GM19455 (cell line): Measurements from ENCODE around the gene ZNF442.
"Not testable (repeated sequence)": the region's sequence is repeated elsewhere in the genome, so short reads cannot be mapped to it uniquely, and the experiment has no call there.

ENCODE experiments used
- ATAC-seq: cut with Tn5 transposase; IDR thresholded peaks from one replicate; pipeline ENCODE4 v1.9.1; 2021; ENCODE audit not compliant: unreplicated experiment

The ZNF442 gene

GRCh38 chr19:12365236-12366162, at the start of gene ZNF442:
Gene ZNF442, minus strand, starts transcription at chr19:12365683. Its CDS starts 2,052 bp downstream, at chr19:12363631.
- ATAC-seq, result peak; percentile 95

- ATAC-seq, result no peak
Observed at GRCh38 chr19:12411893-12412292, 46.4 kb upstream of the ZNF442 start.

DNA sequence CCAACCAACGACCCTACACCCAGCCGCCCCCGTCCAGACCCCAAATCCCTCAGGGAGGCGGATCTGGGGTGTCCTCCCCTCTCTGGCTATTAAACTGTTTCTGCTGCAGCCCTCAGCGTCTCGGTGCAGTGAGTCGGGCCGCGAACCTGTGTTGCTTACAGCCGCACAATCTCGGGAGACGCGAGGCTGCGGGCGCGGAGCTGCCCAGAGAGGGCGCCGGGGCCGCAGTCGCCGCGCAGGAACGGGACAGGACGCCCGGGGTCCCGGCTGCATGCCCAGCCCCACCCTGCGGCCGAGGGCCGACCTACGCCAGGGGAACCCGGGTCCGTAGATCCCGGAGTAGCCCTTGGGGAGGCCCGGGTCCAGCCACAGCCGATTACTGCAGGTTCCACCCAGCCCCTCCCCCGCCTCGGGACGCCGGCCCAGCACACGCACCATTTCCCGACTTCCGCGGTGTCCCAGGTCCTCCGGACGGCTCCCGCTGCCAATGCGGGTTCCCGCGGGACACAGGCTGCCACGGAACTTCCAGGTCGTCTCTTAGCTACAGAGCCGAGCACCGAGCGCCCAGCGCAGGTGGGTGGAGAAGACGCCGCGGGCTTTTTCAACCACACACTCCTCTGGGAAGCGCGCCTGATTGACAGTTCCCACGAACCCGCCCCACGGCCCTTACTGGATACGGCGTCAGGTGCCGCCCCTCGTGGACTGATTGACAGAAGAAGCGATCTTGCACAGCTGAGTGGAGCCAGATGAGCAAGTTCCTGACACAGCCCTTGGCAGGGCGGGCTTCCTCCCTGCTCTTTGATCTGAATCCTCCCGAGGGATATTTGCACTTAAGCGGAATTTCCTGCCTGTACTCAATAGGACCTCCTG, 35.4 kb upstream of the ZNF442 start, which contains the start of gene ZNF799:
Gene ZNF799, minus strand, starts transcription at position 639 of the 870 bp plus-strand sequence. Its CDS starts 201 bp downstream, at position 438.
- peak; percentile 82 for ATAC-seq

DNA sequence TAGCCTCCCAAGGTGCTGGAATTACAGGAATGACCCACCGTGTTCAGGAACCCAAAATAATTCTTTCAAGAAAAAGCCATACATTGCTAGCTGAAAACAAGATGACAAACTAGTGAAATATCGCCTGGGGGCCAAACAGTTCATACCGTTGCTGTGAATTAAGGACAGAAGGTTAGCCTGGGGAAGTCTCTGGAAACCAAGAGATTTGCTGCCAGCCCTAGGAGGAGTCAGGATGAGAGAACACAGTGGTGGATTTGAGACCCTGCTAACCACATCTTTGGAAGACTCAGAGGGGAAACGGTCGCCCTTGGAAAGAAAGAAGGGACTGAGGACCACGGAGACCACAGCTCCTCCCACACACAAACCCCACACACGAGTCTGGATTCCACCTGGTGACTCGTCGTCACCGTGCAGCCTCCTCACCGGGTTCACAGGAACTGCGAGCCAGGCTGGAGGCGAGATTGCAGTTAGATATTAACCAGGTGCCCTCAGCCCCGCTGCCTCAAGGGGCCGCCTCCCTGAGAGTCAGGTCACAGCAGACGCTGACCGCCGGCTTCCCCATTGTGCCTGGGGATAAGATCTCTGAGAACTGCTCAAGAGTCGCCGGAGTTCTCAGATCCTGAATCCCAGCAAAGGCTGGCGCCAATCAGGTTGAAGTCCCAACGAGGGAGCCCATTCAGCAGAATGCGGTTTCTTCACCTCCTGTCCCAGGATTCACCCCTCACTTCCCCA, 34.6 kb upstream of the ZNF442 start:
- peak; percentile 22 for ATAC-seq

- not testable (repeated sequence) for ATAC-seq
Observed at GRCh38 chr19:12391148-12391547, 25.7 kb upstream of the ZNF442 start.

GRCh38 chr19:12386365-12386764, 20.9 kb upstream of the ZNF442 start:
- not testable (repeated sequence) for ATAC-seq

GRCh38 chr19:12380444-12380737, 14.9 kb upstream of the ZNF442 start:
- ATAC-seq, result no peak

GRCh38 chr19:12379732-12380443, 14.4 kb upstream of the ZNF442 start:
- ATAC-seq, result no peak

DNA sequence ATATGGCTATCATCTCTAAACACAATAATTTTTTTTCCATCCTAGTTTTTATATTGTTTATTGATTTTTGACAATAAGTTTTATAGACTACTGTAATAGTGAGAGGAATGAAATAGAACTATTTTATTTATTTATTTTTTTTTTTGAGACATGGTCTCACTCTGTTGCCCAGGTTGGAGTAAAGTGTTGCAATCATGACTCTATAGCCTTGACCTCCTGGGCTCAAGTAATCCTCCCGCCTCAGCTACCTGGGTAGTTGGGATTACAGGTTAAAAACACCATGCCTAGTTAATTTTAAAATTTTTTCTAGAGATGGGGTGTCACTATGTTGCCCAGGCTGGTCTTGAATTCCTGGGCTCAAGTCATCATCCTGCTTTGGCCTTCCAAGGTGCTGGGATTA, 8.5 kb upstream of the ZNF442 start:
- no peak for ATAC-seq

- no peak for ATAC-seq
Observed at GRCh38 chr19:12364391-12365235, 870 bp downstream of the ZNF442 start.

GRCh38 chr19:12362236-12362635, 3.2 kb downstream of the ZNF442 start:
- not testable (repeated sequence) for ATAC-seq

DNA sequence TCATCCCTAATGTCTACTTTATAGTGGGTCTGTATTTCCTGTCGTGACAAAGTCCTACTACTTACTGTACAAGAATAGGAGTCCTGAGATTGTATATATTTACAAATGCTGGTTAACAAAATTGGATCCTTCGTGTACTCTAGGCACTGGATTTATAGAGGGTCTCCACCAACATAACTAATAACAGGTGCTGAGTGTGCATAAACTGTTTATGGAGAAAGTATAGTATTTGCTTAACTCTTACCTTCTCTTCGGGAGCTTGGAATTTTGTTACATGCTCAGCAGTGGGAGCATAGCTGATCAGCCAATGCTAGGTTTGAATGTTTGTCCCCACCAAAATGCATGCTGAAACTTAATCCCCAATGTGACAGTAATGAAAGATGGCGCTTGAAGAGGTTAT, 12.1 kb downstream of the ZNF442 start:
- ATAC-seq, result no peak

GRCh38 chr19:12350890-12351197, 14.6 kb downstream of the ZNF442 start:
- no peak for ATAC-seq

DNA sequence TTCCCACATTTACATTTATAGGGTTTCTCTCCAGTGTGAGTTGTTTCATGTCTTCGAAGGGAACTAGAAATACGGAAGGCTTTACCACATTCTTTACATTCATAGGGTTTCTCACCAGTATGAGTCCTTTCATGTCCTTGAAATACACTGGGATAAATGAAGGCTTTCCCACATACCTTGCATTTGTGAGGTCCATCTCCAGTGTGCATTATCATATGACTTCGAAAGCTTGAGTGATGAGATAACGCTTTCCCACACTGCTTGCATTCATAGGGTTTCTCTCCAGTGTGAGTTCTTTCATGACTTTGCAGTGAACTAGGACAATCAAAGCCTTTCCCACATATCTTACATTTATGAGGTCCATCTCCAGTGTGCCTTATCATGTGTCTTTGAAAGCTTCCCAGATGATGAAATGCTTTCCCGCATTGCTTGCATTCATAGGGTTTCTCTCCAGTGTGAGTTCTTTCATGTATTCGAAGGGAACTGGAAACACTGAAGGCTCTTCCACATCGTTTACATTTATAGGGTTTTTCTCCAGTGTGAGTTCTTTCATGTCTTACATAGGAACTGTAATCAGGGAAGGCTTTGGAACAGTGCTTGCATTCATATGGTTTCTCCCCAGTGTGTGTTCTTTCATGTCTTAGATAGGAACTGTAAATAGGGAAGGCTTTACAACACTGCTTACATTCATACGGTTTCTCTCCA, 15.1 kb downstream of the ZNF442 start:
- ATAC-seq, result no peak

GRCh38 chr19:12346896-12347295, 18.6 kb downstream of the ZNF442 start:
- ATAC-seq, result no peak

GRCh38 chr19:12345197-12345596, 20.3 kb downstream of the ZNF442 start:
- ATAC-seq, result no peak

DNA sequence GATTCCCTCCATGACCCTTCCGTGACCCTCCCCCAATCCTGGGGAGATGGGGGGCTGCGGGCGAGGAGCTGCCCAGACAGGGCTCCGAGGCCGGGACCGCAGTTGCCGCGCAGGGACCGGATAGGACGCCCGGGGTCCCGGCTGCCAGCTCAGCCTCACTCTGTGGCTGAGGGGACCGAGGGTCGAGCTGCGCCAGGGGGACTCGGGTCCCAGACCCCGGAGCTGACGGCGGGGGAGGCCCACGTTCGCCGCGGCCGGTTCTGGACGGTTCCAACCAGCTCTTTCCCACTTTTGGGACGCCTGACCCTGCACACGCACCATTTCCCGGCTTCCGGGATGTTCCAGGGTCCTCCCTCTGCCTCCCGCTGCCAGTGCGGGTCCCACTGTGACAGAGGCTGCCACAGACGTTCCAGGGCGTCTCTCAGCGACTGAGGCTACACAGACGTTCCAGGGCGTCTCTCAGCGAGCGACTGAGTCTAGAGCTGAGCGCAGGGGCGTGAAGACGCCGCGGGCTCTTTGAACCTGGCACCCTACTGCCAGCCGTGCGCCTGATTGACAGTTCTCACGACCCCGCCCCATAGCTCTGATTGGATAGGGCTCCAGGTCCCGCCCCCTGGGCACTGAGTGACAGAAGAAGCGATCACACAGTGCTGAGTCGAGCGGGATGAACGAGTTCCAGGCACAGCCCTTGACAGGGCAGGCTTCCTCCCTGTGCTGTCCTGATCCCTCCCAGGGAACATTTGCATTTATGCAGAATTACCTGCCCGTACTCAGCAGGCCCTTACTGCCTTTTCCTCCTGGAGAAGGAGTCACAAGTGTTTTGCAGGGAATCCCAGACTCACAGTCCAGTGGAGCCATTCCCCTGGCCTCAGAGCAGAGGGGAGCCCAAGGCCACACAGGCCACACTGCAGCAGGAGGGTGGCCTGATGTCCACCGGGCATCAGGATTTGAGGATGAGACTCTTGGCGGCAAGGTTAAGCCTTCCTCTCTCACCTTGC, 32.0 kb downstream of the ZNF442 start, which contains the start of gene ZNF563:
Gene ZNF563, minus strand, starts transcription at position 472 of the 998 bp plus-strand sequence. Its CDS starts 151 bp downstream, at position 321.
- ATAC-seq, result peak; percentile 88
